ENCODE measurements around the gene AIRE. TPM values are rescaled to one million over a fixed set of nuclear protein-coding genes. Genes with fewer than 3 reads are reported as not detected.

The AIRE gene
- total RNA-seq, 2 experiments from 2014 or later, result 0.27 to 0.30 TPM

- ChIA-PET CTCF (no interaction called here), POLR2A (no interaction called here)
- H3K9me3 Mint-ChIP-seq, result no peaks in the 10 kb centered on the region
- no peak overlapping the region for H3K27ac Mint-ChIP-seq
- H3K4me1 Mint-ChIP-seq, result peaks cover 21% of the 10 kb centered on the region
- no peaks in the 10 kb centered on the region for H3K36me3 Mint-ChIP-seq (ENCODE audit: low read depth)
- H3K27me3 Mint-ChIP-seq, result no peaks in the 10 kb centered on the region
- no peak overlapping the region for H3K4me3 Mint-ChIP-seq
- DNase-seq, result no peak
These were observed 5.6 kb downstream of the AIRE start for GRCh38 chr21:44291078-44291935.

- Mint-ChIP-seq H3K27me3 (no peaks in the 10 kb centered on the region), H3K27ac (no peak overlapping the region), H3K4me1 (peaks cover 21% of the 10 kb centered on the region), H3K9me3 (no peaks in the 10 kb centered on the region), H3K36me3 (ENCODE audit: low read depth) (no peaks in the 10 kb centered on the region), H3K4me3 (no peak overlapping the region)
- ChIA-PET POLR2A (no interaction called here), CTCF (no interaction called here)
- no peak for DNase-seq
These were observed 6.5 kb downstream of the AIRE start for GRCh38 chr21:44291936-44292811.

GRCh38 chr21:44292812-44293195 lies 7.1 kb downstream of the AIRE start:
- no peak for DNase-seq
- POLR2A ChIA-PET, result no interaction called here
- Mint-ChIP-seq H3K4me3 (no peak overlapping the region), H3K27me3 (no peaks in the 10 kb centered on the region), H3K9me3 (no peaks in the 10 kb centered on the region), H3K27ac (no peak overlapping the region), H3K4me1 (peaks cover 26% of the 10 kb centered on the region), H3K36me3 (ENCODE audit: low read depth) (no peaks in the 10 kb centered on the region)
- CTCF ChIA-PET, result no interaction called here

- peaks cover 33% of the 10 kb centered on the region for H3K4me1 Mint-ChIP-seq
- DNase-seq, result peak; percentile 41
- H3K4me3 Mint-ChIP-seq, result peak overlapping the region; percentile 10
- H3K27me3 Mint-ChIP-seq, result no peaks in the 10 kb centered on the region
- H3K27ac Mint-ChIP-seq, result no peak overlapping the region
- H3K36me3 Mint-ChIP-seq (ENCODE audit: low read depth), result no peaks in the 10 kb centered on the region
- POLR2A ChIA-PET, result no interaction called here
- CTCF ChIA-PET, result interaction anchor here (1.8 kb wide), 1 partner anchor 11 kb away, joined by 5 read pairs; no protein-coding TSS in a partner anchor
- no peaks in the 10 kb centered on the region for H3K9me3 Mint-ChIP-seq
These were observed 8.0 kb downstream of the AIRE start for GRCh38 chr21:44293551-44294231.

- H3K4me3 Mint-ChIP-seq, result no peak overlapping the region
These were observed 8.9 kb downstream of the AIRE start for GRCh38 chr21:44294391-44295162.

GRCh38 chr21:44295163-44295573 lies 9.5 kb downstream of the AIRE start:
- ChIA-PET POLR2A (interaction anchor here (0.6 kb wide), 1 partner anchor 428 kb away, joined by 3 read pairs; no protein-coding TSS in a partner anchor), CTCF (interaction anchor here (1.4 to 1.8 kb wide), 2 partner anchors 9 to 27 kb away, joined by 4 to 5 read pairs; no protein-coding TSS in a partner anchor)
- Mint-ChIP-seq H3K27me3 (no peaks in the 10 kb centered on the region), H3K9me3 (no peaks in the 10 kb centered on the region), H3K36me3 (ENCODE audit: low read depth) (no peaks in the 10 kb centered on the region), H3K4me3 (no peak overlapping the region), H3K27ac (no peak overlapping the region), H3K4me1 (peaks cover 40% of the 10 kb centered on the region)
- no peak for DNase-seq

More at GRCh38 chr21:44294391-44295162, 8.9 kb downstream of the AIRE start:
- peak overlapping the region; percentile 50 for H3K27ac Mint-ChIP-seq
- H3K27me3 Mint-ChIP-seq, result no peaks in the 10 kb centered on the region
- POLR2A ChIA-PET, result interaction anchor here (0.6 kb wide), 1 partner anchor 429 kb away, joined by 3 read pairs; no protein-coding TSS in a partner anchor
- H3K9me3 Mint-ChIP-seq, result no peaks in the 10 kb centered on the region
- CTCF ChIA-PET, result interaction anchor here (1.8 kb wide), 1 partner anchor 10 kb away, joined by 5 read pairs; no protein-coding TSS in a partner anchor
- peaks cover 40% of the 10 kb centered on the region for H3K4me1 Mint-ChIP-seq
- no peak for DNase-seq
- no peaks in the 10 kb centered on the region for H3K36me3 Mint-ChIP-seq (ENCODE audit: low read depth)

- H3K27me3 Mint-ChIP-seq, result no peaks in the 10 kb centered on the region
These were observed 10.0 kb downstream of the AIRE start for GRCh38 chr21:44295646-44296045.

GRCh38 chr21:44296103-44296519 lies 10.4 kb downstream of the AIRE start:
- peaks cover 2% of the 10 kb centered on the region for H3K36me3 Mint-ChIP-seq (ENCODE audit: low read depth)
- DNase-seq, result no peak
- CTCF ChIA-PET, result interaction anchor here (1.4 kb wide), 1 partner anchor 28 kb away, joined by 4 read pairs; no protein-coding TSS in a partner anchor
- no peak overlapping the region for H3K27ac Mint-ChIP-seq
- no peaks in the 10 kb centered on the region for H3K27me3 Mint-ChIP-seq
- H3K9me3 Mint-ChIP-seq, result no peaks in the 10 kb centered on the region
- no peak overlapping the region for H3K4me3 Mint-ChIP-seq
- H3K4me1 Mint-ChIP-seq, result peaks cover 45% of the 10 kb centered on the region
- POLR2A ChIA-PET, result no interaction called here

More at GRCh38 chr21:44295646-44296045, 10.0 kb downstream of the AIRE start:
- Mint-ChIP-seq H3K27ac (no peak overlapping the region), H3K4me1 (peaks cover 40% of the 10 kb centered on the region), H3K9me3 (no peaks in the 10 kb centered on the region), H3K36me3 (ENCODE audit: low read depth) (no peaks in the 10 kb centered on the region), H3K4me3 (no peak overlapping the region)
- POLR2A ChIA-PET, result no interaction called here
- CTCF ChIA-PET, result interaction anchor here (1.4 kb wide), 1 partner anchor 28 kb away, joined by 4 read pairs; no protein-coding TSS in a partner anchor
- DNase-seq, result no peak

GRCh38 chr21:44296916-44297315 lies 11.2 kb downstream of the AIRE start:
- ChIA-PET CTCF (interaction anchor here (0.8 to 1.6 kb wide), 7 partner anchors 12 to 57 kb away, joined by 3 to 7 read pairs (median 5); partner anchors contain the start of gene TRPM2), POLR2A (no interaction called here)
- H3K4me3 Mint-ChIP-seq, result no peak overlapping the region
- no peaks in the 10 kb centered on the region for H3K9me3 Mint-ChIP-seq
- H3K36me3 Mint-ChIP-seq (ENCODE audit: low read depth), result peaks cover 2% of the 10 kb centered on the region
- peak overlapping the region; percentile 60 for H3K27ac Mint-ChIP-seq
- no peak for DNase-seq
- peaks cover 53% of the 10 kb centered on the region for H3K4me1 Mint-ChIP-seq
- no peaks in the 10 kb centered on the region for H3K27me3 Mint-ChIP-seq

GRCh38 chr21:44297525-44298290 lies 12.0 kb downstream of the AIRE start:
- Mint-ChIP-seq H3K4me1 (peaks cover 58% of the 10 kb centered on the region), H3K9me3 (no peaks in the 10 kb centered on the region), H3K27ac (peak overlapping the region; percentile 46), H3K27me3 (no peaks in the 10 kb centered on the region), H3K4me3 (peak overlapping the region; percentile 25), H3K36me3 (ENCODE audit: low read depth) (peaks cover 2% of the 10 kb centered on the region)
- ChIA-PET CTCF (interaction anchor here (0.5 to 1.6 kb wide), 13 partner anchors 9 to 1402 kb away, joined by 3 to 7 read pairs (median 4); partner anchors contain the start of gene TRPM2), POLR2A (no interaction called here)
- DNase-seq, result peak; percentile 75

- Mint-ChIP-seq H3K27ac (peak overlapping the region; percentile 68), H3K27me3 (no peaks in the 10 kb centered on the region), H3K4me3 (peak overlapping the region; percentile 25), H3K9me3 (no peaks in the 10 kb centered on the region), H3K36me3 (ENCODE audit: low read depth) (peaks cover 2% of the 10 kb centered on the region), H3K4me1 (peaks cover 62% of the 10 kb centered on the region)
- DNase-seq, result peak; percentile 37
- CTCF ChIA-PET, result interaction anchor here (0.5 to 1.6 kb wide), 12 partner anchors 9 to 1402 kb away, joined by 3 to 7 read pairs (median 4); partner anchors contain the start of gene TRPM2
- POLR2A ChIA-PET, result no interaction called here
These were observed 12.6 kb downstream of the AIRE start for GRCh38 chr21:44298301-44298700.

All from activated CD4-positive, alpha-beta T cell treated with anti-CD3 and anti-CD28 coated beads, Interleukin-2, amount 10 ng/mL, durations not matched to agents 7 days and 5 days (primary cell).